KMS-11 (cell line): ENCODE measurements around the gene ADIPOR2.

Source experiments
- H2AFZ ChIP-seq: fragments of 200-600 bp; sonication (generic); 2 replicates; pipeline ENCODE4 v1.6.1; 2016; ENCODE audit warnings: antibody characterized with exemption, mixed run types, low read depth
- H3K27ac ChIP-seq: fragments of 200-600 bp; sonication (generic); 2 replicates; pipeline ENCODE4 v1.6.1; 2016; ENCODE audit warnings: mild to moderate bottlenecking, mixed run types
- H3K27me3 ChIP-seq: fragments of 200-600 bp; sonication (generic); 2 replicates; pipeline ENCODE4 v1.6.1; 2017; ENCODE audit warnings: mild to moderate bottlenecking, low read depth, mixed run types, moderate library complexity; ENCODE audit not compliant: insufficient read depth
- H3K36me3 ChIP-seq: fragments of 200-600 bp; sonication (generic); 2 replicates; pipeline ENCODE4 v1.6.1; 2017; ENCODE audit warnings: mild to moderate bottlenecking, mixed run types; ENCODE audit not compliant: insufficient read depth
- H3K4me1 ChIP-seq: fragments of 200-600 bp; sonication (generic); 2 replicates; pipeline ENCODE4 v1.6.1; 2016; ENCODE audit warnings: mild to moderate bottlenecking, low read depth, mixed run types; ENCODE audit not compliant: poor library complexity, severe bottlenecking
- H3K4me2 ChIP-seq: fragments of 200-600 bp; sonication (generic); 2 replicates; pipeline ENCODE4 v1.7.0; 2016; ENCODE audit warnings: mild to moderate bottlenecking, mixed run types
- H3K4me3 ChIP-seq: fragments of 200-600 bp; sonication (generic); IDR thresholded peaks from 2 replicates; pipeline ENCODE4 v1.6.1; 2017; ENCODE audit warnings: low read depth, low read length, mixed read lengths; ENCODE audit not compliant: insufficient read depth
- H3K79me2 ChIP-seq: fragments of 200-600 bp; sonication (generic); 2 replicates; pipeline ENCODE4 v1.6.1; 2016; ENCODE audit warnings: low read depth, mixed run types; ENCODE audit not compliant: insufficient read depth
- H3K9ac ChIP-seq: fragments of 200-600 bp; sonication (generic); 2 replicates; pipeline ENCODE4 v1.6.1; 2016; ENCODE audit warnings: mild to moderate bottlenecking, mixed run types
- H4K20me1 ChIP-seq: fragments of 200-600 bp; sonication (generic); 2 replicates; pipeline ENCODE4 v1.6.1; 2016; ENCODE audit warnings: mild to moderate bottlenecking, mixed run types; ENCODE audit not compliant: insufficient read depth
- TF ChIP-seq, protein P1 (sequence below): fragments of 200-600 bp; sonication (generic); conservative IDR thresholded peaks from 2 replicates; pipeline ENCODE4 v1.6.1; 2017; ENCODE audit warnings: low read depth, mild to moderate bottlenecking, antibody characterized with exemption, low read length, moderate library complexity, mixed read lengths

Gene ADIPOR2

DNA sequence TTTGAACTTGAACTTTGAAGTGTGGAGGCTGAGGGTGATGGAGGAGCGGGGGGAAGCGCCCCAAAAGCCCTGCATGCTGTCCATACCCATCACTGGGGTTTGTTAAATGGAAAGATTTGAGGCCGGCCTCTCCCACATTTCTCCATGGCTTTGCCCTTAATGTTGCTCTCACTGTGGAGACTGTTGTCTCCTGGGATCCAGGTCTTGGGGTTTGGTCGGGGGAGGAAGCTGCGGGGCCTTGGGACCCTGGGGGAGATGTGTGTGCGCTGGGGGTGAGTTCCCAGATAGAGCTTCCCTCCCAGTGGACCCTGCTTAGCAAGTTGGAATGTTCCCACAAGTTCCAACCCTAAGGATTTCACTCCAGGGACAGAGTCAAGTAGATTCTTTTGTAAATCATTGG is 101.5 kb downstream of the ADIPOR2 start:
- H3K4me1 ChIP-seq, result peaks cover 24% of the 10 kb centered on the region
- H3K4me2 ChIP-seq, result no peak overlapping the region
- TF ChIP-seq, protein P1, sequence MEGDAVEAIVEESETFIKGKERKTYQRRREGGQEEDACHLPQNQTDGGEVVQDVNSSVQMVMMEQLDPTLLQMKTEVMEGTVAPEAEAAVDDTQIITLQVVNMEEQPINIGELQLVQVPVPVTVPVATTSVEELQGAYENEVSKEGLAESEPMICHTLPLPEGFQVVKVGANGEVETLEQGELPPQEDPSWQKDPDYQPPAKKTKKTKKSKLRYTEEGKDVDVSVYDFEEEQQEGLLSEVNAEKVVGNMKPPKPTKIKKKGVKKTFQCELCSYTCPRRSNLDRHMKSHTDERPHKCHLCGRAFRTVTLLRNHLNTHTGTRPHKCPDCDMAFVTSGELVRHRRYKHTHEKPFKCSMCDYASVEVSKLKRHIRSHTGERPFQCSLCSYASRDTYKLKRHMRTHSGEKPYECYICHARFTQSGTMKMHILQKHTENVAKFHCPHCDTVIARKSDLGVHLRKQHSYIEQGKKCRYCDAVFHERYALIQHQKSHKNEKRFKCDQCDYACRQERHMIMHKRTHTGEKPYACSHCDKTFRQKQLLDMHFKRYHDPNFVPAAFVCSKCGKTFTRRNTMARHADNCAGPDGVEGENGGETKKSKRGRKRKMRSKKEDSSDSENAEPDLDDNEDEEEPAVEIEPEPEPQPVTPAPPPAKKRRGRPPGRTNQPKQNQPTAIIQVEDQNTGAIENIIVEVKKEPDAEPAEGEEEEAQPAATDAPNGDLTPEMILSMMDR, result no peak

DNA sequence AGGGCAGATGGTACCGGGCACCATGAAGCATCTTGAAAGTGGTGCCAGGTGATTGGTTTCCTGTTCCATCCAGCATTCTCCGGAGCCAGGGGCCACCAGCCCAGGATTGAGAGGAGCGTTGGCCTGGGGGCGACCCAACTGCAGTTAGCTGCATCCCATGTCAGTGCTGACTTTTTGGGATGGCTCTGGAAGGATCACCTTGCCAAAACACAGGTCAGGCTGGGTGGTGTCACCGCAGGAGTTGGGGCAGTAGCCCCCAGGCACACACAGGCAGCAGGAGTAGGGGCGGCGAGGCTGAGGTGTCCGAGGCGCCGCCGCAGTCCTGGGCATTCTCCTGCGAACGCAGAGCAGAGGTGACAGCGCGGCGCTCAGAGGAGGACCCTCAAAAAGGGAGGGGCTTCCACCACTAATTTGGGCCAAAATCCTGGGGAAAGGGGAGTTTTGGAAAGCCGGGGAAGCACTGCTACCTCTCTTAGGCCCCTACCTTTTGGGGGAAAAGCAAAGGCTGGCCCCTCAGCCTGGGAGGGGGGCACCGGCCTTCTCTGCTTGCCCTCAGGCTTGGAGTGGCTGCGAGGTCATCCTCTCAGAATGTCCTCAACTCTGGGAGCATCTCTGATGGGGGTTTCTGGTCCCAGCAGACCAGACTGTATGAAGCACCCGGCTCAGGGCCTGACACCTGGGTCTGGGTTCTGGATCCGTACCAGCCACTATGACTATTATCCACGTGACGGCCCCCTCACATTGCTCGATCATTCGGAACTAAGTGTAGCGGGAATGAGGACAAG is 102.7 kb downstream of the ADIPOR2 start:
- TF ChIP-seq, protein P1, result no peak
- Histone ChIP-seq H3K27ac (no peak overlapping the region), H3K9ac (no peak overlapping the region)

More for the DNA sequence above, 101.5 kb downstream of the ADIPOR2 start:
- Histone ChIP-seq H2AFZ (no peak overlapping the region), H3K9ac (no peak overlapping the region), H3K27ac (no peak overlapping the region), H4K20me1 (no peaks in the 10 kb centered on the region), H3K79me2 (peaks cover 5% of the 10 kb centered on the region), H3K27me3 (no peaks in the 10 kb centered on the region), H3K36me3 (no peaks in the 10 kb centered on the region), H3K4me3 (no peak overlapping the region)

DNA sequence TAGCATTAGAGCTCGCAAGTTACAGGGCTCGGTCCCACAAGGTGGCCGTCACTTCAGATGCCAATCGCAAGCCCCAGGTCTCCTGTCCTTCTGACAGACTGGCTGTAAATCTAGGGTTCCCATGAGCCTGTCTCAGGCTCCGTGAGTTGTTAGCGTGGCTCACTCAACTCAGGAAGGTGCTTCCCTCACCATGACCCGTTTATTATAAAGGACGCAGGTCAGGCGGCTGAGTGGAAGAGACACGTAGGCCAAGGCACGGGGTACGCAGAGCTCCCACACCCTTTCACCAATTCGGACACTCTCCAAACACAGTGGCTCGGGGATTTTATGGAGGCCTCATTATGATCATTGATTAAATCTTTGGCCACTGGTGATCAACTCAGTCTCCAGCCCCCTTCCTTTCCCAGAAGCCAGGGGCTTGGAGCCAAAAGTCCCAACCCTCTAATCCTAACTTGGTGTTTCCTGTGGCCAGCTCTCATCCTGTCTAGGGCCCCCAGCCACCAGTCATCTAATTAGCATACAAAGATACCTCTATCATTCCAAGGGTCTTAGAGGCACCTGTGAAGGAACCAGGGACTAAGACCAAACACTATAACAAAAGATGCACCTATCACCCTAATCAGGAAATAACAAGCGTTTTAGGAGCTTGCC is 103.7 kb downstream of the ADIPOR2 start:
- Histone ChIP-seq H2AFZ (no peak overlapping the region), H3K79me2 (no peaks in the 10 kb centered on the region), H3K4me2 (no peak overlapping the region), H3K27me3 (no peaks in the 10 kb centered on the region), H3K4me1 (peaks cover 13% of the 10 kb centered on the region), H3K36me3 (no peaks in the 10 kb centered on the region), H3K9ac (no peak overlapping the region), H4K20me1 (no peaks in the 10 kb centered on the region), H3K4me3 (no peak overlapping the region), H3K27ac (no peak overlapping the region)
- TF ChIP-seq, protein P1, result no peak

More for the DNA sequence above, 102.7 kb downstream of the ADIPOR2 start:
- Histone ChIP-seq H3K4me3 (no peak overlapping the region), H3K4me2 (no peak overlapping the region), H3K79me2 (peaks cover 4% of the 10 kb centered on the region), H4K20me1 (no peaks in the 10 kb centered on the region), H2AFZ (no peak overlapping the region), H3K27me3 (no peaks in the 10 kb centered on the region), H3K36me3 (no peaks in the 10 kb centered on the region), H3K4me1 (peaks cover 16% of the 10 kb centered on the region)

GRCh38 chr12:1795221-1795784 is 104.4 kb downstream of the ADIPOR2 start:
- no peaks in the 10 kb centered on the region for H4K20me1 ChIP-seq
- no peaks in the 10 kb centered on the region for H3K36me3 ChIP-seq
- no peaks in the 10 kb centered on the region for H3K27me3 ChIP-seq
- TF ChIP-seq, protein P1, result no peak
- H3K4me1 ChIP-seq, result peaks cover 13% of the 10 kb centered on the region
- peak overlapping the region; percentile 78; the same call in 1 of the 2 replicates for H2AFZ ChIP-seq
- peak overlapping the region; percentile 49; the same call in 1 of the 2 replicates for H3K4me2 ChIP-seq
- no peaks in the 10 kb centered on the region for H3K79me2 ChIP-seq
- H3K27ac ChIP-seq, result no peak overlapping the region
- H3K9ac ChIP-seq, result no peak overlapping the region
- no peak overlapping the region for H3K4me3 ChIP-seq
